ENCODE results near the gene HOXD10.

- TF ChIP-seq BRCA1 (IDR thresholded peaks at IDR 0.05) (no peak), BRCA1 (CRISPR knock-in tag; IDR thresholded peaks at IDR 0.05) (no peak), ETS1 (conservative IDR thresholded peaks at IDR 0.05; ENCODE audit: control insufficient read depth, low read depth, low read length) (no peak), CBX3 (IDR thresholded peaks at IDR 0.05; ENCODE audit: borderline replicate concordance in 1 of 2, low read length in 2 of 2) (no peak), CHD4 (IDR thresholded peaks at IDR 0.05; ENCODE audit: insufficient read depth, insufficient replicate concordance, low read depth, low read length, poor library complexity, severe bottlenecking) (no peak), EGR1 (conservative IDR thresholded peaks at IDR 0.05) (0 out of 2 replicates have a peak, but pooled peaks have one; percentile 23), ESRRA (IDR thresholded peaks at IDR 0.05; ENCODE audit: borderline replicate concordance, low read depth) (no peak), EZH2 (IDR thresholded peaks at IDR 0.05; ENCODE audit: borderline replicate concordance, low read depth, low read length) (no peak), RB1 (IDR thresholded peaks at IDR 0.05; ENCODE audit: low read depth) (no peak), KDM4B (IDR thresholded peaks at IDR 0.05; ENCODE audit: borderline replicate concordance in 2 of 2, low read depth in 1 of 2) (no peak), CUX1 (CRISPR knock-in tag; IDR thresholded peaks at IDR 0.05) (no peak), ZNF239 (CRISPR knock-in tag; IDR thresholded peaks at IDR 0.05) (no peak), ZNF830 (CRISPR knock-in tag; IDR thresholded peaks at IDR 0.05) (no peak), ZNF324 (CRISPR knock-in tag; IDR thresholded peaks at IDR 0.05) (no peak)
Measured at GRCh38 chr2:176124110-176124946, 7.8 kb downstream of the HOXD10 start.
